SK-N-SH treated with all-trans-retinoic acid at 6 μM for 48 hours (cell line): ENCODE data around the gene SPEF1.

Source experiments
- BACH2 ChIP-seq: fragments of 250-450 bp; sonication (Bioruptor Pico); IDR thresholded peaks from 2 replicates; pipeline ENCODE4 v1.9.0; 2021; ENCODE audit warnings: mild to moderate bottlenecking, borderline replicate concordance
- ESRRG ChIP-seq: fragments of 250-450 bp; sonication (Bioruptor Pico); IDR thresholded peaks from 2 replicates; pipeline ENCODE4 v1.6.1; 2021; ENCODE audit warnings: mild to moderate bottlenecking
- RARB ChIP-seq: fragments of 250-450 bp; sonication (Bioruptor Pico); IDR thresholded peaks from 2 replicates; pipeline ENCODE4 v1.8.0; 2021; ENCODE audit warnings: mild to moderate bottlenecking, moderate library complexity
- SNAI2 ChIP-seq: fragments of 250-450 bp; sonication (Bioruptor Pico); IDR thresholded peaks from 2 replicates; pipeline ENCODE4 v1.5.0; 2020; ENCODE audit warnings: mild to moderate bottlenecking, moderate library complexity
- ZFP3 ChIP-seq: fragments of 250-450 bp; sonication (Bioruptor Pico); IDR thresholded peaks from 2 replicates; pipeline ENCODE4 v1.5.0; 2020; ENCODE audit warnings: mild to moderate bottlenecking, moderate library complexity
- TF ChIP-seq, protein P1 (sequence below): fragments of 250-450 bp; sonication (Bioruptor Pico); IDR thresholded peaks from 2 replicates; pipeline ENCODE4 v1.8.0; 2021; ENCODE audit warnings: low read depth, mild to moderate bottlenecking, moderate library complexity, borderline replicate concordance
- TF ChIP-seq, protein P2 (sequence below): fragments of 250-450 bp; sonication (Bioruptor Pico); IDR thresholded peaks from 2 replicates; pipeline ENCODE4 v1.5.1; 2020; ENCODE audit warnings: low read depth, mild to moderate bottlenecking, moderate library complexity
- TF ChIP-seq, protein P3 (sequence below): fragments of 250-450 bp; sonication (Bioruptor Pico); IDR thresholded peaks from 2 replicates; pipeline ENCODE4 v1.5.0; 2020; ENCODE audit warnings: mild to moderate bottlenecking, moderate library complexity

DNA sequence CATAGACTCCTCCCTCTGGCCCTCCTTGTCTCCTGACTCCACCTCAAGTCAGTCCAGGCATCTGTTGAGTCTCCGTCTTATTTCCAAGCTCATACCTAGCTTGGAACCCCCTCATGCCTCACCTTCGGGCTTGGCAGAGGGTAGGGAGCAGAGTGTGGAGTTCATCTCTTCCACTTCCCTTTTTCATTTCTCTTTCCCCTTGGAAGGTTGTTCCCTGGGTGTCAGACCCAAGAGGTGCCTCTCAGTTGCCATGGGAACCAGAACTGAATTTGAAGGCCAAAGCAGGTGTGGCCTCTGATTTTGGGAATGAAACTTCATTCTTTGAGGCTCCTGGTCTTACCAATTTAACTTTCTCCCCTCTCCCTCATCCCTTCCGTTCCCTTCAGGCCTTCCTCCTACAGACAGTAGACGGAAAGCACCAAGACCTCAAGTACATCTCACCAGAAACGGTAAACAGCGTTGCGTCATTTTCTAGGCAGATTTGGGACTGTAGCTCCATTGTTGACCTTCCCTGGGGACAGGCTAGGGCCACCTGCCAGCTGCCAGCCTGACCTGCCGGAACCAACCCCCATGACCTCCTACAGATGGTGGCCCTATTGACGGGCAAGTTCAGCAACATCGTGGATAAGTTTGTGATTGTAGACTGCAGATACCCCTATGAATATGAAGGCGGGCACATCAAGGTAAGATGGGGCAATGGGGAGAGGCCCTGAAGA lies 21.4 kb upstream of the SPEF1 start:
- TF ChIP-seq, protein P1, sequence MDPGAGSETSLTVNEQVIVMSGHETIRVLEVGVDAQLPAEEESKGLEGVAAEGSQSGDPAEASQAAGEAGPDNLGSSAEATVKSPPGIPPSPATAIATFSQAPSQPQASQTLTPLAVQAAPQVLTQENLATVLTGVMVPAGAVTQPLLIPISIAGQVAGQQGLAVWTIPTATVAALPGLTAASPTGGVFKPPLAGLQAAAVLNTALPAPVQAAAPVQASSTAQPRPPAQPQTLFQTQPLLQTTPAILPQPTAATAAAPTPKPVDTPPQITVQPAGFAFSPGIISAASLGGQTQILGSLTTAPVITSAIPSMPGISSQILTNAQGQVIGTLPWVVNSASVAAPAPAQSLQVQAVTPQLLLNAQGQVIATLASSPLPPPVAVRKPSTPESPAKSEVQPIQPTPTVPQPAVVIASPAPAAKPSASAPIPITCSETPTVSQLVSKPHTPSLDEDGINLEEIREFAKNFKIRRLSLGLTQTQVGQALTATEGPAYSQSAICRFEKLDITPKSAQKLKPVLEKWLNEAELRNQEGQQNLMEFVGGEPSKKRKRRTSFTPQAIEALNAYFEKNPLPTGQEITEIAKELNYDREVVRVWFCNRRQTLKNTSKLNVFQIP (CRISPR knock-in tag) = no peak
- TF ChIP-seq RARB (no peak), ESRRG (CRISPR knock-in tag) (no peak), SNAI2 (no peak), BACH2 (CRISPR knock-in tag) (no peak), ZFP3 (CRISPR knock-in tag) (no peak)
- TF ChIP-seq, protein P2, sequence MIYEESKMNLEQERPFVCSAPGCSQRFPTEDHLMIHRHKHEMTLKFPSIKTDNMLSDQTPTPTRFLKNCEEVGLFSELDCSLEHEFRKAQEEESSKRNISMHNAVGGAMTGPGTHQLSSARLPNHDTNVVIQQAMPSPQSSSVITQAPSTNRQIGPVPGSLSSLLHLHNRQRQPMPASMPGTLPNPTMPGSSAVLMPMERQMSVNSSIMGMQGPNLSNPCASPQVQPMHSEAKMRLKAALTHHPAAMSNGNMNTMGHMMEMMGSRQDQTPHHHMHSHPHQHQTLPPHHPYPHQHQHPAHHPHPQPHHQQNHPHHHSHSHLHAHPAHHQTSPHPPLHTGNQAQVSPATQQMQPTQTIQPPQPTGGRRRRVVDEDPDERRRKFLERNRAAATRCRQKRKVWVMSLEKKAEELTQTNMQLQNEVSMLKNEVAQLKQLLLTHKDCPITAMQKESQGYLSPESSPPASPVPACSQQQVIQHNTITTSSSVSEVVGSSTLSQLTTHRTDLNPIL (CRISPR knock-in tag) = no peak
- TF ChIP-seq, protein P3, sequence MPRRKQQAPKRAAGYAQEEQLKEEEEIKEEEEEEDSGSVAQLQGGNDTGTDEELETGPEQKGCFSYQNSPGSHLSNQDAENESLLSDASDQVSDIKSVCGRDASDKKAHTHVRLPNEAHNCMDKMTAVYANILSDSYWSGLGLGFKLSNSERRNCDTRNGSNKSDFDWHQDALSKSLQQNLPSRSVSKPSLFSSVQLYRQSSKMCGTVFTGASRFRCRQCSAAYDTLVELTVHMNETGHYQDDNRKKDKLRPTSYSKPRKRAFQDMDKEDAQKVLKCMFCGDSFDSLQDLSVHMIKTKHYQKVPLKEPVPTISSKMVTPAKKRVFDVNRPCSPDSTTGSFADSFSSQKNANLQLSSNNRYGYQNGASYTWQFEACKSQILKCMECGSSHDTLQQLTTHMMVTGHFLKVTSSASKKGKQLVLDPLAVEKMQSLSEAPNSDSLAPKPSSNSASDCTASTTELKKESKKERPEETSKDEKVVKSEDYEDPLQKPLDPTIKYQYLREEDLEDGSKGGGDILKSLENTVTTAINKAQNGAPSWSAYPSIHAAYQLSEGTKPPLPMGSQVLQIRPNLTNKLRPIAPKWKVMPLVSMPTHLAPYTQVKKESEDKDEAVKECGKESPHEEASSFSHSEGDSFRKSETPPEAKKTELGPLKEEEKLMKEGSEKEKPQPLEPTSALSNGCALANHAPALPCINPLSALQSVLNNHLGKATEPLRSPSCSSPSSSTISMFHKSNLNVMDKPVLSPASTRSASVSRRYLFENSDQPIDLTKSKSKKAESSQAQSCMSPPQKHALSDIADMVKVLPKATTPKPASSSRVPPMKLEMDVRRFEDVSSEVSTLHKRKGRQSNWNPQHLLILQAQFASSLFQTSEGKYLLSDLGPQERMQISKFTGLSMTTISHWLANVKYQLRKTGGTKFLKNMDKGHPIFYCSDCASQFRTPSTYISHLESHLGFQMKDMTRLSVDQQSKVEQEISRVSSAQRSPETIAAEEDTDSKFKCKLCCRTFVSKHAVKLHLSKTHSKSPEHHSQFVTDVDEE (CRISPR knock-in tag) = no peak
